Peyer's patch (tissue), 4 donors: Measurements from ENCODE around the gene ACADL. TPM values are rescaled to one million over a fixed set of nuclear protein-coding genes. Genes with fewer than 3 reads are reported as not detected.
"Not testable (repeated sequence)": the region's sequence is repeated elsewhere in the genome, so short reads cannot be mapped to it uniquely, and the experiment has no call there.

Source experiments
- DNase-seq, 3 donors: peaks; one replicate each; pipeline ENCODE4 v3.0.0-alpha.2; 2017 to 2019
- H3K27ac ChIP-seq, 4 donors: fragments of 200-600 bp; sonication (generic); one replicate each; pipeline ENCODE4 v1.5.1; 2016 to 2019
- H3K27me3 ChIP-seq, 2 donors: fragments of 200-600 bp; sonication (generic); one replicate each; pipeline ENCODE4 v1.5.1; 2019
- H3K36me3 ChIP-seq, 3 donors: fragments of 200-600 bp; sonication (generic); one replicate each; pipeline ENCODE4 v1.5.1; 2016 to 2019
- H3K4me1 ChIP-seq, 4 donors: fragments of 200-600 bp; sonication (generic); one replicate each; pipeline ENCODE4 v1.5.1; 2016 to 2019
- H3K4me3 ChIP-seq, 4 donors: fragments of 200-600 bp; sonication (generic); 1 replicate in 3 of 4; 2 replicates in 1 of 4; pipeline ENCODE4 v1.5.1; 2016 to 2019; ENCODE audit warnings: mild to moderate bottlenecking in 1 of 4
- H3K9me3 ChIP-seq, 4 donors: fragments of 200-600 bp; sonication (generic); one replicate each; pipeline ENCODE4 v1.5.1; 2016 to 2019; ENCODE audit warnings: mild to moderate bottlenecking in 1 of 4
- CTCF ChIP-seq, 6 experiments: fragments of 450-650 bp in 4 of 6; fragments of 200-600 bp in 2 of 6; sonication (generic) in 1 of 6; IDR thresholded peaks; one replicate each; pipeline ENCODE4 v1.5.1; 2017 to 2019; ENCODE audit warnings: antibody characterized with exemption in 6 of 6, mild to moderate bottlenecking in 3 of 6, moderate library complexity in 1 of 6
- POLR2A ChIP-seq, 2 donors: fragments of 450-650 bp; IDR thresholded peaks; one replicate each; pipeline ENCODE4 v1.5.1; 2017; ENCODE audit warnings: antibody characterized with exemption in 2 of 2, mild to moderate bottlenecking in 2 of 2, moderate library complexity in 2 of 2
- total RNA-seq, 4 donors: library from RNA; depleted of rRNA; stranded (reverse); fragments of >200 nt; gene quantifications; one replicate each; pipeline ENCODE4 v1.1.0, GENCODE V29; 2016

Gene ACADL
- total RNA-seq, 4 donors from 2014 or later = 0.54 to 2.5 TPM; not detected in 2

GRCh38 chr2:210180477-210180876, 44.8 kb downstream of the ACADL start:
- no peak for TF ChIP-seq POLR2A (IDR thresholded peaks at IDR 0.05)
- DNase-seq = no peak
- Histone ChIP-seq H3K27ac (no peak overlapping the region), H3K27me3 (no peaks in the 10 kb centered on the region), H3K4me1 (no peaks in the 10 kb centered on the region), H3K36me3 (no peaks in the 10 kb centered on the region), H3K9me3 (peaks cover 0 to 7% (median 3%) of the 10 kb centered on the region in 4 donors), H3K4me3 (no peak overlapping the region)

- Histone ChIP-seq H3K27ac (no peak overlapping the region), H3K4me1 (no peaks in the 10 kb centered on the region), H3K27me3 (no peaks in the 10 kb centered on the region), H3K9me3 (peaks cover 0 to 7% (median 0%) of the 10 kb centered on the region in 4 donors), H3K36me3 (no peaks in the 10 kb centered on the region), H3K4me3 (no peak overlapping the region)
- no peak for DNase-seq
- TF ChIP-seq POLR2A (IDR thresholded peaks at IDR 0.05) (no peak), CTCF (IDR thresholded peaks at IDR 0.05) (no peak)
Observed at GRCh38 chr2:210179351-210179990, 45.8 kb downstream of the ACADL start.

- no peaks in the 10 kb centered on the region for H3K27me3 ChIP-seq
- no peak for TF ChIP-seq POLR2A (IDR thresholded peaks at IDR 0.05)
- no peak for TF ChIP-seq CTCF (IDR thresholded peaks at IDR 0.05)
- H3K36me3 ChIP-seq = no peaks in the 10 kb centered on the region
- H3K9me3 ChIP-seq = no peaks in the 10 kb centered on the region
- peaks cover 0 to under 1% (median 0%) of the 10 kb centered on the region in 4 donors for H3K4me1 ChIP-seq
- no peak for DNase-seq
- H3K27ac ChIP-seq = no peak overlapping the region
- H3K4me3 ChIP-seq = no peak overlapping the region
Observed at GRCh38 chr2:210177769-210178168, 47.5 kb downstream of the ACADL start.

- H3K4me3 ChIP-seq, H3K36me3 ChIP-seq, H3K4me1 ChIP-seq, H3K27me3 ChIP-seq, DNase-seq, H3K27ac ChIP-seq, H3K9me3 ChIP-seq: not testable (repeated sequence)
Observed at GRCh38 chr2:210177115-210177514, 48.1 kb downstream of the ACADL start.

- no peaks in the 10 kb centered on the region for H3K9me3 ChIP-seq
- DNase-seq = no peak
- TF ChIP-seq POLR2A (IDR thresholded peaks at IDR 0.05) = no peak
- no peak for TF ChIP-seq CTCF (IDR thresholded peaks at IDR 0.05)
- no peak overlapping the region for H3K4me3 ChIP-seq
- H3K4me1 ChIP-seq = peaks cover 0 to 9% (median 0%) of the 10 kb centered on the region in 4 donors
- no peak overlapping the region for H3K27ac ChIP-seq
- H3K36me3 ChIP-seq = no peaks in the 10 kb centered on the region
- no peaks in the 10 kb centered on the region for H3K27me3 ChIP-seq
Observed at GRCh38 chr2:210174086-210174485, 51.2 kb downstream of the ACADL start.

GRCh38 chr2:210172219-210172575, 53.0 kb downstream of the ACADL start:
- DNase-seq = no peak
- Histone ChIP-seq H3K9me3 (no peaks in the 10 kb centered on the region), H3K27me3 (no peaks in the 10 kb centered on the region), H3K4me3 (peak overlapping the region; percentile 77 to 89 (median 85)), H3K4me1 (peaks cover 0 to 20% (median 0%) of the 10 kb centered on the region in 4 donors), H3K36me3 (no peaks in the 10 kb centered on the region), H3K27ac (peak overlapping the region; percentile 97 to 100 (median 98))
- no peak for TF ChIP-seq CTCF (IDR thresholded peaks at IDR 0.05)
